ENCODE results near the gene LOXHD1.

Gene LOXHD1

GRCh38 chr18:46480226-46480625 is 176.8 kb downstream of the LOXHD1 start:
- H3K27me3 ChIP-seq (ENCODE audit: control insufficient read depth in 1 of 2, insufficient read depth in 1 of 2, low read length in 2 of 2), result peaks cover 32 to 40% of the 10 kb centered on the region in 2 experiments
- no peak overlapping the region for H2BK15ac ChIP-seq (ENCODE audit: low read depth, poor library complexity, severe bottlenecking)
- H2BK12ac ChIP-seq (ENCODE audit: low read length in 2 of 2), result no peak overlapping the region
- no peaks in the 10 kb centered on the region for H3K4me1 ChIP-seq (ENCODE audit: control insufficient read depth, insufficient read depth, low read depth, low read length)
- H2BK5ac ChIP-seq (ENCODE audit: low read depth, low read length, poor library complexity, severe bottlenecking), result no peak overlapping the region
- WGBS, result 56% methylated on average over 2 of the region's 5 CpGs
- H3K36me3 ChIP-seq (ENCODE audit: control insufficient read depth in 1 of 2, insufficient read depth in 2 of 2, low read depth in 1 of 2, low read length in 2 of 2), result no peaks in the 10 kb centered on the region
- H3K27ac ChIP-seq (ENCODE audit: low read length, poor library complexity, severe bottlenecking), result no peak overlapping the region
- no peak overlapping the region for H3K18ac ChIP-seq (ENCODE audit: low read depth in 1 of 2, low read length in 2 of 2)
- H3K9ac ChIP-seq (ENCODE audit: low read length), result no peak overlapping the region
- H2BK120ac ChIP-seq (ENCODE audit: low read depth, low read length), result no peak overlapping the region
- no peak overlapping the region for H4K91ac ChIP-seq (ENCODE audit: low read length)
- H3K4ac ChIP-seq (ENCODE audit: low read depth in 1 of 2, low read length in 2 of 2), result no peak overlapping the region
- H3K4me3 ChIP-seq (ENCODE audit: insufficient read depth in 1 of 2, low read depth in 1 of 2, low read length in 2 of 2), result no peak overlapping the region
- H3K14ac ChIP-seq (ENCODE audit: low read length in 2 of 2), result no peak overlapping the region
- H3K9me3 ChIP-seq (ENCODE audit: control insufficient read depth, low read length), result peaks cover 8% of the 10 kb centered on the region
- H3K4me2 ChIP-seq (ENCODE audit: low read length, poor library complexity, severe bottlenecking), result no peak overlapping the region
- no peak overlapping the region for H4K8ac ChIP-seq (ENCODE audit: low read length)
- no peaks in the 10 kb centered on the region for H3K79me1 ChIP-seq (replicated peaks; ENCODE audit: low read length, poor library complexity, severe bottlenecking)
- no peak overlapping the region for H3K23ac ChIP-seq (ENCODE audit: low read length in 2 of 2)
- H2AK5ac ChIP-seq (ENCODE audit: low read length, severe bottlenecking), result no peak overlapping the region
- no peak for DNase-seq
- H2AFZ ChIP-seq (ENCODE audit: low read depth, low read length), result no peak overlapping the region

- Histone ChIP-seq H3K23ac (ENCODE audit: low read length in 2 of 2) (no peak overlapping the region), H2AFZ (ENCODE audit: low read depth, low read length) (no peak overlapping the region), H2BK120ac (ENCODE audit: low read depth, low read length) (no peak overlapping the region), H2BK5ac (ENCODE audit: low read depth, low read length, poor library complexity, severe bottlenecking) (no peak overlapping the region), H3K36me3 (ENCODE audit: control insufficient read depth in 1 of 2, insufficient read depth in 2 of 2, low read depth in 1 of 2, low read length in 2 of 2) (no peaks in the 10 kb centered on the region), H3K4me3 (ENCODE audit: insufficient read depth in 1 of 2, low read depth in 1 of 2, low read length in 2 of 2) (no peak overlapping the region), H3K4me2 (ENCODE audit: low read length, poor library complexity, severe bottlenecking) (no peak overlapping the region), H2AK5ac (ENCODE audit: low read length, severe bottlenecking) (no peak overlapping the region), H2BK12ac (ENCODE audit: low read length in 2 of 2) (no peak overlapping the region), H3K27me3 (ENCODE audit: control insufficient read depth in 1 of 2, insufficient read depth in 1 of 2, low read length in 2 of 2) (peaks cover 28 to 36% of the 10 kb centered on the region in 2 experiments), H3K14ac (ENCODE audit: low read length in 2 of 2) (no peak overlapping the region), H3K79me1 (replicated peaks; ENCODE audit: low read length, poor library complexity, severe bottlenecking) (no peaks in the 10 kb centered on the region), H3K27ac (ENCODE audit: low read length, poor library complexity, severe bottlenecking) (no peak overlapping the region), H4K8ac (ENCODE audit: low read length) (no peak overlapping the region), H3K18ac (ENCODE audit: low read depth in 1 of 2, low read length in 2 of 2) (no peak overlapping the region), H4K91ac (ENCODE audit: low read length) (no peak overlapping the region), H3K4ac (ENCODE audit: low read depth in 1 of 2, low read length in 2 of 2) (no peak overlapping the region), H3K9me3 (ENCODE audit: control insufficient read depth, low read length) (peaks cover 8% of the 10 kb centered on the region), H3K9ac (ENCODE audit: low read length) (no peak overlapping the region), H3K4me1 (ENCODE audit: control insufficient read depth, insufficient read depth, low read depth, low read length) (no peaks in the 10 kb centered on the region), H2BK15ac (ENCODE audit: low read depth, poor library complexity, severe bottlenecking) (no peak overlapping the region)
- 88% methylated on average over 2 of the region's 2 CpGs for WGBS
- no peak for DNase-seq
Observed at GRCh38 chr18:46478796-46479195, 178.2 kb downstream of the LOXHD1 start.

GRCh38 chr18:46477425-46478011 is 179.5 kb downstream of the LOXHD1 start:
- no peak for DNase-seq
- Histone ChIP-seq H3K4ac (ENCODE audit: low read depth in 1 of 2, low read length in 2 of 2) (no peak overlapping the region), H4K8ac (ENCODE audit: low read length) (no peak overlapping the region), H2BK15ac (ENCODE audit: low read depth, poor library complexity, severe bottlenecking) (no peak overlapping the region), H3K4me2 (ENCODE audit: low read length, poor library complexity, severe bottlenecking) (no peak overlapping the region), H3K36me3 (ENCODE audit: control insufficient read depth in 1 of 2, insufficient read depth in 2 of 2, low read depth in 1 of 2, low read length in 2 of 2) (no peaks in the 10 kb centered on the region), H3K14ac (ENCODE audit: low read length in 2 of 2) (no peak overlapping the region), H3K9ac (ENCODE audit: low read length) (no peak overlapping the region), H2BK120ac (ENCODE audit: low read depth, low read length) (no peak overlapping the region), H3K23ac (ENCODE audit: low read length in 2 of 2) (no peak overlapping the region), H2AK5ac (ENCODE audit: low read length, severe bottlenecking) (no peak overlapping the region), H4K91ac (ENCODE audit: low read length) (no peak overlapping the region), H2AFZ (ENCODE audit: low read depth, low read length) (no peak overlapping the region), H3K4me3 (ENCODE audit: insufficient read depth in 1 of 2, low read depth in 1 of 2, low read length in 2 of 2) (no peak overlapping the region), H3K4me1 (ENCODE audit: control insufficient read depth, insufficient read depth, low read depth, low read length) (no peaks in the 10 kb centered on the region), H2BK5ac (ENCODE audit: low read depth, low read length, poor library complexity, severe bottlenecking) (no peak overlapping the region), H3K18ac (ENCODE audit: low read depth in 1 of 2, low read length in 2 of 2) (no peak overlapping the region), H3K27me3 (ENCODE audit: control insufficient read depth in 1 of 2, insufficient read depth in 1 of 2, low read length in 2 of 2) (peaks cover 21 to 33% of the 10 kb centered on the region in 2 experiments), H2BK12ac (ENCODE audit: low read length in 2 of 2) (no peak overlapping the region), H3K27ac (ENCODE audit: low read length, poor library complexity, severe bottlenecking) (no peak overlapping the region), H3K79me1 (replicated peaks; ENCODE audit: low read length, poor library complexity, severe bottlenecking) (no peaks in the 10 kb centered on the region), H3K9me3 (ENCODE audit: control insufficient read depth, low read length) (peaks cover 5% of the 10 kb centered on the region)
- WGBS, result 87% methylated on average over 20 of the region's 21 CpGs

- no peak for DNase-seq
- Histone ChIP-seq H3K23ac (ENCODE audit: low read length in 2 of 2) (no peak overlapping the region), H3K27ac (ENCODE audit: low read length, poor library complexity, severe bottlenecking) (no peak overlapping the region), H4K91ac (ENCODE audit: low read length) (no peak overlapping the region), H2AFZ (ENCODE audit: low read depth, low read length) (no peak overlapping the region), H3K9ac (ENCODE audit: low read length) (no peak overlapping the region), H3K79me1 (replicated peaks; ENCODE audit: low read length, poor library complexity, severe bottlenecking) (no peaks in the 10 kb centered on the region), H3K9me3 (ENCODE audit: control insufficient read depth, low read length) (no peaks in the 10 kb centered on the region), H3K18ac (ENCODE audit: low read depth in 1 of 2, low read length in 2 of 2) (no peak overlapping the region), H2BK120ac (ENCODE audit: low read depth, low read length) (no peak overlapping the region), H2AK5ac (ENCODE audit: low read length, severe bottlenecking) (no peak overlapping the region), H3K36me3 (ENCODE audit: control insufficient read depth in 1 of 2, insufficient read depth in 2 of 2, low read depth in 1 of 2, low read length in 2 of 2) (no peaks in the 10 kb centered on the region), H3K4ac (ENCODE audit: low read depth in 1 of 2, low read length in 2 of 2) (no peak overlapping the region), H3K4me1 (ENCODE audit: control insufficient read depth, insufficient read depth, low read depth, low read length) (no peaks in the 10 kb centered on the region), H4K8ac (ENCODE audit: low read length) (no peak overlapping the region), H3K27me3 (ENCODE audit: control insufficient read depth in 1 of 2, insufficient read depth in 1 of 2, low read length in 2 of 2) (peaks cover 26 to 39% of the 10 kb centered on the region in 2 experiments), H2BK15ac (ENCODE audit: low read depth, poor library complexity, severe bottlenecking) (no peak overlapping the region), H2BK12ac (ENCODE audit: low read length in 2 of 2) (no peak overlapping the region), H2BK5ac (ENCODE audit: low read depth, low read length, poor library complexity, severe bottlenecking) (no peak overlapping the region), H3K14ac (ENCODE audit: low read length in 2 of 2) (no peak overlapping the region), H3K4me3 (ENCODE audit: insufficient read depth in 1 of 2, low read depth in 1 of 2, low read length in 2 of 2) (no peak overlapping the region), H3K4me2 (ENCODE audit: low read length, poor library complexity, severe bottlenecking) (no peak overlapping the region)
- WGBS, result 87% methylated on average over 4 of the region's 4 CpGs
Observed at GRCh38 chr18:46475390-46475752, 181.6 kb downstream of the LOXHD1 start.

Data from mesenchymal stem cell (in vitro differentiated cells and primary cell).